ENCODE measurements around the gene TBX15.

Gene TBX15

DNA sequence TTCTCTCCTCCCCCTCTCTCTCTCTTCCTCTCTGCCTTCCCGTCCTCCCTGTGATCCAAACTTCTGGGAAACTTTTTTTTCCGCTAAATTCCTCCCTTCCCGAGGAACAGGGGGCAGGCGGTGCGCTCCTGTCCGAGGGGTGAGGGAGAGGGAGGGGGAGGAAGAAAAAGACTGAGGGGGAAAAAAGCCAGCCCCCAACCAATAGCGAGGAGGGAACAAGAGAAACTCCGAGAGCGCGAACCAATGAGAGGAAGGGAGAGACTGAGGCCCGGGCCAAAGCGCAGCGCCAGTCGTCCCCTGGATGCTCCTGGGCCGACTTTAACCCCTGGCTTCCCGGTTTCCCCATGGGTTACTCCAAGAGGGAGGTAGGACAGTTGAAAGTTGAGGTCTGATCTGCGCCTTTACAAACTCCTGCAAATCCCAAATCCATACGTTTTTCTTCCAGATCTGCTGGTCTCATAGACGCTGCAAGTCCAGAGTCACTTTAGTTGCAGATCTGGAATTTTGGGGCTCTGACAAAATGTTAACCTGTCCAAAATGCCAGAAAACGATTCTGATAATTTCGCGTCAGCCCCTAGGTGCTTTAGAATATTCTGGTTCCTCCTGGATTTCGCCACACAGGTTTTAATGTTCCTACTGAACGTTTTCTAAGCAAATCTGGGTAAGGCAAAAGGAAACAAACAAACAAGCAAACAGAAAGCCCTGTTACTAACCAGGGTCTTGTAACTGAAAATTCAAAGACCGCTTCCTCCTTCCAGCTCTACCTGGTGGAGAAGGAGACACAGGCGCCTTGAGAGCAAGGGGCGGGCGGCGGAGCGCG lies at the start of gene TBX15:
TBX15 (minus strand) TSS at position 158 of the 820 bp plus-strand sequence. CDS start 548 bp downstream, outside the sequence.
- no peak for TF ChIP-seq ZNF274 (IDR thresholded peaks at IDR 0.05; ENCODE audit: low read depth, low read length)
- peak within 1 kb of the TSS; percentile 51; the same call in 1 of the 2 replicates for H3K4me3 ChIP-seq (ENCODE audit: low read length)

DNA sequence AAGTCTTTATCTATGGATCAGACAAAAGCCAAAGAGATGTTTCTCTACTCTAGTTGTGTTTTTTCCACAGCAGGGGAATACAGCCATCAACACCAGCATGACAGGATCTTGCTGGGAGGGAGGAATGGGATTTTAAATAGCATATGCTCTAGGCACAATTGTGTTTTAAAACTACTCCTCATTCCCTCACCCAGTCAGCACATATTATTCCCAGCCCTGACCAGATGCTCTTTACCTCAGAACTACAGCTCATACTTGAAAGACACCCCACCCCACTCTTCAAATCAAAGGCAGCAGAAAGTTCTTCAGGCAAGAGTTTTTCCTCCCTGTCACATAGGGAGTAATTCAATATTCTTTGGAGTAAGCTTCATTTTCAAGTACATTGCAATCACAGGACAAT lies 46.2 kb upstream of the TBX15 start:
- TF ChIP-seq ZNF274 (IDR thresholded peaks at IDR 0.05; ENCODE audit: low read depth, low read length): no peak
- H3K4me3 ChIP-seq (ENCODE audit: low read length): no peak overlapping the region

DNA sequence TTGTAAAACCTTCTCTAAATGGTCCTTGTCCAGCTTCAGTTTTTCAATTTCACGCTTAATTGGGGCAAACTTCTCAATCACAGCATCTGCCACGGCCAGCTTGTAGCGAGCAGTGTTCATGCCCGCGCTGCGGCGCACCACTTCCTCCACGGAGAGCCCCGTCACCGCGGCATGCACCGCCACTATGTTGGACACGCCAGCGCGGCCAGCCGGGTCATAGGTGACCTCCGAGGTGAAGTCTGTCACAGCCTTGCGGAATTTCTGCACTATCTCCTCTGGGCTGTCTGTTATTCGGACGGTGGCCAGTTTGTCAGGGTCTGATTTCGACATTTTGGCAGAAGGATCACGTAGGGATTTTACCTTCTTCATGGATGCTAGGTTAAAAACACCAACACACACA lies 44.8 kb upstream of the TBX15 start:
- no peak for TF ChIP-seq ZNF274 (IDR thresholded peaks at IDR 0.05; ENCODE audit: low read depth, low read length)
- H3K4me3 ChIP-seq (ENCODE audit: low read length): no peak overlapping the region

DNA sequence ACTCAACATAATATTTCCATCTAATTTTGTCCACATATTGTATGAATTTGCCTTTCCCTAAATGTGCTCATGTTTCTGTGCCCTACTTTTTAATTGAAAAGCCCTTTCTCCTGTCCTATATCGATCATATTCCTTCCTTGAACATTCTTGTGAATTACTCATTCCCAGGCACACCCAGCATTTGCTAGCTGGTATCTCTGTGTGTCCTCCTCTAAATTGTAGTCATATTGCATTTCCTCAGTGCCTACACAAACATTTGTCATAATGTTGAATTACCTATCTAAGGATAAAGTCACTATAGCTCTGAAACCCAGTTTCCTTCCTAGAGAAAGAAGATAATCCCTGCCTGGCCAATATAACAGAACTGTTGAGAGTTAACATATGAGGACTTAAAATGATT lies 39.6 kb upstream of the TBX15 start:
- no peak overlapping the region for H3K4me3 ChIP-seq (ENCODE audit: low read length)
- TF ChIP-seq ZNF274 (IDR thresholded peaks at IDR 0.05; ENCODE audit: low read depth, low read length): no peak

DNA sequence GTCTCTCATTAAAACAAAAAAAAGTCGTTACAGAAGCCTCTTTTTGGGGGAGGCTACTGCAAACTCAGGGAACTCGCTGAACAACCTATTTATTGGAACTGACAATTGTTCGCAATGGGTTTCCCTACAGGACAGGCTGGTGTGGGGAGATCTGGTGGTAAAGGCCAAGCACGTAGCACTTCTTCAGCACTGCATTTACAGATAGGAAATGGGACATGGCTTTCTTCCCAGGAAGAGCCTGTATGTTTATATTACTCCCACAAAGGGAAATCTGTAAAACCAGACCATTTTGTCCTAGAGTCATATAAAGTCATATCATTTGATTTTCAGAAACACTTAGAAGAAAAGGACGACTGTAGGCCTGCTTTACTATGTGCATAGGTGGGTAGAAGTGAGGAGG lies 38.8 kb upstream of the TBX15 start:
- H3K4me3 ChIP-seq (ENCODE audit: low read length): no peak overlapping the region
- no peak for TF ChIP-seq ZNF274 (IDR thresholded peaks at IDR 0.05; ENCODE audit: low read depth, low read length)

DNA sequence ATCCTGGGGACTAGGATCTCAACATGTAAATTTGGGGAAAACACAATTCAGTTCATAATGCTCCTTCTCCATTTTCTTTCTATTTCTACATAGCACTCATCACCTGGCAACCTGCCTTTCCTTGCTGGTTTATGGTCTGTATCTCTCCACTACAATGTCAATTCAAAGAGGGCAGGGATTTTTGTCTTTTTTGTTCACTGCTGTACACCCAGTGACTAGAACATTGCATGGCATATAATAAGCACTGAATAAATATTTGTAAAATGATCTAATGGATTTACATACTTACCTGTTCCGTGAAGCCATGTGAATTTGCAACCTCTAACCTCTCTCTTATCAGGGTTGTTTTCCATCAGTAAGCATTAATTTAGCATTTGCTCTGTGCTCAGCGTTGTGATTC lies 27.4 kb upstream of the TBX15 start:
- no peak for TF ChIP-seq ZNF274 (IDR thresholded peaks at IDR 0.05; ENCODE audit: low read depth, low read length)
- H3K4me3 ChIP-seq (ENCODE audit: low read length): no peak overlapping the region

DNA sequence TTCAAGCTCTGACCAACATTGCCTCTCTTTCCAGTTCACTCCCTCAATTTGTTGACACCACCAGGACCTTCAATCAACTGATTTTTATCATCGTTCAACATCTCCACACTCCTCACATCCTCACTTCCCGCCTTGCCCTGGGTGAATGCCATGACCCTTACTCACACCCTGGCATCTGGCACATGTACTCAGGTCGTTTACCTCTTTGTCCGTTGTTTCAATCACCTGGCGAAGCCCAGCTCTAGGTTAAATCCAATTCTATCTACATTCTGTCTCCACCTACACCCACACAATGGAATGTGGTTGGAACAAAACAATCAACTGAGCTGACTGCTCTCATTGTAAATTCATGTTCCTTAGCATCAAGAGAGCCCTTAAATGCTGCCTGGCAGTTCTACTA lies 24.2 kb upstream of the TBX15 start:
- no peak for TF ChIP-seq ZNF274 (IDR thresholded peaks at IDR 0.05; ENCODE audit: low read depth, low read length)
- no peak overlapping the region for H3K4me3 ChIP-seq (ENCODE audit: low read length)

DNA sequence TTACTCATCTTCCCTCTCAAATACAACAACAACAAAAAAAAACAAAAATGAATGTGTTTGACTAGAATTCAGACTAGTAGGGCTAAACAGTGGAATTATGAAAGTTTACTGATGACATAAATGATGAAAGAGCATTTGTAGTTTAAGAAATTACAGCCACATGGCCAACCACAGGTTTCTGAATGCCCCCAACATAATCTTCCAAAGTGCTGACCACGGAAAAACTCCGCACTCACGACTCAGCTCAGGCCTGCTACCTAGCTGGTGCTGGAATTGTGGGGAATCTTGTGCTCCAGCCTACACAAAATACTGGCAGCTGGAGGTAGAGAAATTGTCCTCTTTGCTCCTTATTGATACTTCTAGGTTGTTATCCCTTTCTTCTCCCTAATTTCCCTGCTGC lies 23.6 kb upstream of the TBX15 start:
- H3K4me3 ChIP-seq (ENCODE audit: low read length): no peak overlapping the region

DNA sequence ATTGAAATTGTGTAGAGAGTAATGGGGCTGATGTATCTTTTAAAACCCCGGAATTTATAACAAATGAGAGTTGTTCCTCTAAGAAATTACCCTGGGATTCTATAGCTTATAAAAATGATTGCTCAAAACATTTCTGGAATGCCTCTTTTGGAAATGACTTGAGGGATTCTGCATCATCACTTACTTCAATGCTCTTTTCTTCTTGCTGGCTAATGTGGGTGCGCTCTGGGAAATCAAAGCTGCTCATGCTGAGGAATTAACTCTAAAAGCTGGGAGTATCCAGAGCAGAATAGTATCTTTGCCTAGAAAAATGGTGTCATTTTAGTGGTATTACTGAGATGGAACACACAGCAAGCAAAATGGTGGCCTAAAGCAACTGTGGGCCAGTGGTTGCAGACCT lies 23.0 kb upstream of the TBX15 start:
- no peak for TF ChIP-seq ZNF274 (IDR thresholded peaks at IDR 0.05; ENCODE audit: low read depth, low read length)
- H3K4me3 ChIP-seq (ENCODE audit: low read length): no peak overlapping the region

More for the DNA sequence above, 23.6 kb upstream of the TBX15 start:
- no peak for TF ChIP-seq ZNF274 (IDR thresholded peaks at IDR 0.05; ENCODE audit: low read depth, low read length)

DNA sequence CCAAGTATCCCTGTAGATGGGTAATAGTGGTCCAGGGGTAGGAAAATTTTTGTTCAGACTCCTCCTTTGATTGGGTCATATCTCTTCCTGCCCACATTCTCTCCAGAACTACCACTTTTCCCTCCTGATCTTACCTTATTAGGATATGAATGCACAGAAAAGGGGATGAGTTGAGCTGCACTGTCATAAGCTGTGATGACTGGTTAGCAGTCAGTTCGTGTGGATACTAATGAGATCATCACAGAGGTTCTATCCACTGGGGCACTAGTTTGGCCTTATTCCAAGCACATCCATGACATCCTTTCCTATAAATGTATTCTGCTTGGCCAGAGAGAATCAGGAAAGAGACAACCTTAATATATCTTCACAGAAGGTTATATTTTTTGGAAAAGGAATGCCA lies 22.1 kb upstream of the TBX15 start:
- no peak overlapping the region for H3K4me3 ChIP-seq (ENCODE audit: low read length)
- no peak for TF ChIP-seq ZNF274 (IDR thresholded peaks at IDR 0.05; ENCODE audit: low read depth, low read length)

DNA sequence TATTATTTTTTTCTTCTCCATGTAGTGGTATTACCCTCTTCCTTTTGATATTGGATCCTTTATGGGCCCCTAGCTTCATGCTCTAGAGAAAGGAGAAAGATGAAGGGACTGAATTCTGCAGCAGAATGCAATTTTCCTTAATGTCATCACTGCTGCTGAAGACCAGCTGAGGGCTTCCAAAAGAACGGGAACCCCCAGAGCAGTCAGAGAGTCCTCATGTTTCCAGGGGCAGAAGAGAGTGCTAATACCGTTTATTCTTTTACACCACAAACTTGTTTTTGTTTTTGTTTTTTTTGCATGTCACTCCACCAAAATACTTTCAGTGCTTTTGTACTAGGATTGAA lies 21.1 kb upstream of the TBX15 start:
- no peak overlapping the region for H3K4me3 ChIP-seq (ENCODE audit: low read length)
- no peak for TF ChIP-seq ZNF274 (IDR thresholded peaks at IDR 0.05; ENCODE audit: low read depth, low read length)

DNA sequence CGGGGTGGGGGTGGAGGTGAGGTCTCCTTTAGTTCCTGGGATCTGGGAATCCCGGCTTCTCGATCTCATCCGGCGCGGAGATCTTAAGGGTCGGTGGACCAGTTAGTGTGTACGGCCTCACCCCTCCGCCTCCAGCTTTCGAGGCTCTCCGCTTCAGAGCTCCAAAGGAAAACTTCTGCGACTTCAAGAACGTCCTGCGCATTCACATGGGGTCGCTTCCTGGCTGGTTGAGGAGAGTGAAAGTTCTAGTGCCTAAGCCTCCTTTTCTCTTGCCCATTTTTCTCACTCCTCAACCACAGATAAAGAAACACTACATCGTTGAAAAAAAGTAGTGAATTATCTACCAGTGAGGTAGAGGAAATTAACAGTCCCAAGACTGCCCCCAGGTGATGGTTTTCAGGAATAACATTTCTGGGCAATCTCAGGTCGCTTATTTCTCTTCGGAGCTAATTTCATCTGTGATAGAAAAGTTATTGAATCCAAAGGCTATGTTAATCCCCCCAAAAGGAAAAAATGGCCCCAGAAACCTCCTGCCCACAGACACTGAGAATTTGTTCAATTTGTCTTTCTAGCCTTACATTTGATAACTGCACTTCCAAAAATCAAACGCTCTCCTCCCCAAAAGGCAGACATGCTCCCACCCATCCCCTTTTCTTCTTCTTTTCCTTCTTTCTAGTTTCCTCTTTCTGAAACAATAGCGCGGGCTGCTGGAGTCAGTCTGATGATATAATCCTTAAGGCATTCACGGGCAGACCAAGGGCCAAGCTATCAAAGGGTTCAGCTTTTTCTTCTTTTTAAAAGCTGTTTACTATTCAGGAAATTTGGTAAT lies 20.6 kb upstream of the TBX15 start:
- H3K4me3 ChIP-seq (ENCODE audit: low read length): peak overlapping the region; percentile 14; the same call in 1 of the 2 replicates
- TF ChIP-seq ZNF274 (IDR thresholded peaks at IDR 0.05; ENCODE audit: low read depth, low read length): no peak

DNA sequence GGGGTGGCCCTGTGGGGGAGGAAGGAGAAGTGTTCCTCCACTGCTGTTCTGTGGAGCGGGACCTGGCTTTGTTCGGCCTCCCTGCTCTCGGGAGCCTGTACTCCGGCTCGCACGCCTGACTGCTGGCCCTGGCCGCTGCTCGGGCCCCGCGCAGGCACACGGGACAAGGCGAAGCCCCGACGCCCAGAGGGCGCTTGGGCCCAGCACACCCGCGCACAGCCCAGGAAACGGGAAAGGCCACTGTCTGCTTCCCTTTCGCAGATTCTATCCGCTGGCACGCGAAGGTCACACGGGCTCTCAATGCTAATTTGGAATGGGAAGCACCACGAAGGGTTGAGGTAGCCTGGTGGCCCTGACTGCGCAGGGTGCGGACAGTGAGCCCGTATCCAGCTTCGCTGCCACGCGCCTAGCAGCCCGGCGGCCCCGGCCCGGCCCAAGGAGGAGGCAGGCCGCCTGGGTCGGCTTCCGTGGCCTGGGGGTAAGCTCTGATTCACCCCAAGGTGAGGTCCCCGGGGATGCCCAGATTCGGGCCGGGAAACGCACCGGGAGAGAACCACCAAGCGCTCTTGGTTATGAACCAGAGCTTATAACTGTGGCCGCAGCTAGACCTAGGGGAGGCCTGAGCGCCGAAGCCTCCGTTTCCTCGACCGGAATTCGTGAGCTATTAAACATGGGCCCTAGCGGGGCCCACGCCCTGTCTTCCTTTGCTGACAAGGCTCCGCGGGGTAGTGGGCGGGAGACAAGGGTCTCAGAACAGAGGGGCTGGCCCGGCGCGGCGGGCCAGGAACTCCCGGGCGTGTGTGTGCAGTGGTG lies 19.7 kb upstream of the TBX15 start:
- TF ChIP-seq ZNF274 (IDR thresholded peaks at IDR 0.05; ENCODE audit: low read depth, low read length): no peak
- H3K4me3 ChIP-seq (ENCODE audit: low read length): no peak overlapping the region; the same call in 1 of the 2 replicates

DNA sequence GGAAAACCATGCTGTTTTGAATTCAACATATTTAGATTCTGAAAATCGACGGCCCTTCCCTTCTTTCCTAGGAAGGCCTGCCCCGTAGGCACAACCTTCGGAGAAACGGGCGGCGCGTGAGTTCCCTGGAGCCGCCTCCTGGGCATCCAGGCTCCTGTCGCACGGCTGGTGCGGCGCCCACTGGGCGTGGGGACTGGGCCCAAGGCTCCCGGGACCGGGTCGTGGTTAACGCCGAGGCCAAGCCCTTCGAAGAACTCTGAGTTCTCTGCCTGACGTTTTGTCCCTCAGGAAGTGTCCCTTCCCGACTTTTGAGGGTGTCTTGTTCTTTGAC lies 19.2 kb upstream of the TBX15 start:
- no peak overlapping the region for H3K4me3 ChIP-seq (ENCODE audit: low read length)
- TF ChIP-seq ZNF274 (IDR thresholded peaks at IDR 0.05; ENCODE audit: low read depth, low read length): no peak

Data from GM08714 (cell line).